Calu3 (cell line): ENCODE measurements around the gene TRAPPC4. TPM values are rescaled to one million over a fixed set of nuclear protein-coding genes. Genes with fewer than 3 reads are reported as not detected.

Experiments
- BruUV-seq: library from RNA; stranded (reverse); fragments of 400-500 nt; replicated peaks from 2 replicates; lab custom pipeline; 2021; lab: Mats Ljungman, UMichigan
- CTCF ChIA-PET: fragments of 300-600 bp; sonication (Branson Sonifier 250); formaldehyde crosslinking; loops from one replicate; lab custom pipeline; 2022; ENCODE audit warnings: antibody characterized with exemption; lab: Charles Lee
- DNase-seq: peaks from one replicate; pipeline ENCODE4 v3.0.0; 2022
- H3K27ac Mint-ChIP-seq: one replicate; pipeline ENCODE4 v1.8.0; 2022; ENCODE audit warnings: mixed read lengths; ENCODE audit not compliant: unreplicated experiment
- H3K27me3 Mint-ChIP-seq: one replicate; pipeline ENCODE4 v1.8.0; 2022; ENCODE audit warnings: mixed read lengths; ENCODE audit not compliant: unreplicated experiment
- H3K36me3 Mint-ChIP-seq: one replicate; pipeline ENCODE4 v1.8.0; 2022; ENCODE audit warnings: mild to moderate bottlenecking, moderate library complexity, mixed read lengths; ENCODE audit not compliant: insufficient read depth, unreplicated experiment
- H3K4me1 Mint-ChIP-seq: one replicate; pipeline ENCODE4 v1.8.0; 2022; ENCODE audit warnings: mild to moderate bottlenecking, low read depth, mixed read lengths; ENCODE audit not compliant: unreplicated experiment
- H3K4me3 Mint-ChIP-seq: one replicate; pipeline ENCODE4 v1.8.0; 2022; ENCODE audit warnings: mild to moderate bottlenecking, low read depth, moderate library complexity, mixed read lengths; ENCODE audit not compliant: unreplicated experiment
- H3K9me3 Mint-ChIP-seq: one replicate; pipeline ENCODE4 v1.8.0; 2022; ENCODE audit warnings: low read depth, mixed read lengths; ENCODE audit not compliant: unreplicated experiment
- CTCF ChIP-seq: fragments of 200-600 bp; IDR thresholded peaks from one replicate; pipeline ENCODE4 v1.8.0; 2022; ENCODE audit warnings: antibody characterized with exemption; ENCODE audit not compliant: unreplicated experiment
- intact Hi-C: fragments of 100-400 bp; cut with micrococcal nuclease; formaldehyde crosslinking; loops from one replicate; pipeline ENCODE4 v1.10.0; 2022; ENCODE audit not compliant: unreplicated experiment
- microRNA-seq: library from miRNA; unstranded; fragments of <30 nt; microRNA quantifications from one replicate; pipeline ENCODE4 v1.2.0, GENCODE V29; 2022
- total RNA-seq: library from RNA; stranded (reverse); gene quantifications from 2 replicates; pipeline ENCODE4 v1.2.3, GENCODE V29; 2022

Gene TRAPPC4
- total RNA-seq, 1 experiment from 2014 or later, result 42.0 TPM

GRCh38 chr11:119067371-119068222 lies 49.0 kb downstream of the TRAPPC4 start, which contains the start of gene VPS11:
TSS of gene VPS11 (plus strand) at chr11:119067818. CDS start at chr11:119067824, 6 bp downstream.
- Mint-ChIP-seq H3K4me1 (no peaks in the 10 kb centered on the region), H3K27ac (peak within 1 kb of the TSS; percentile 70)
- no TSS peak for BruUV-seq

More at GRCh38 chr11:119067371-119068222, 49.0 kb downstream of the TRAPPC4 start, which contains the start of gene VPS11:
- intact Hi-C loops, result no loop called here
- Mint-ChIP-seq H3K27me3 (no peaks in the 10 kb centered on the region), H3K36me3 (peaks cover 23% of the 10 kb centered on the region), H3K9me3 (no peaks in the 10 kb centered on the region), H3K4me3 (peak within 1 kb of the TSS; percentile 81)
- DNase-seq, result peak; percentile 94
- TF ChIP-seq CTCF, result no peak
- CTCF ChIA-PET, result interaction anchor here (0.6 to 1.0 kb wide), 7 partner anchors 28 to 272 kb away, joined by 3 to 5 read pairs (median 4); partner anchors contain the start of genes CBL, DPAGT1 and NHERF4

Small RNA genes within 50 kb of the gene (microRNA-seq; reads per million reads assigned to microRNA genes)
- gene MIR3656, result not detected

Other genes starting within 250 kb of the TRAPPC4 start
- 82.4 and 84.3 TPM in 2 replicates for gene DDX6, start 227.6 kb upstream of the TRAPPC4 start, total RNA-seq
- not detected in 2 replicates for gene CXCR5, start 134.9 kb upstream of the TRAPPC4 start, total RNA-seq
- 57.9 and 68.4 TPM in 2 replicates for gene BCL9L, start 92.8 kb upstream of the TRAPPC4 start, total RNA-seq
- gene UPK2, start 62.5 kb upstream of the TRAPPC4 start, total RNA-seq, result 3.5 and 5.2 TPM in 2 replicates
- not detected in 2 replicates for gene FOXR1, start 47.0 kb upstream of the TRAPPC4 start, total RNA-seq
- gene CENATAC, start 20.6 kb upstream of the TRAPPC4 start, total RNA-seq, result 43.0 and 46.9 TPM in 2 replicates
- 471 and 510 TPM in 2 replicates for gene RPS25, start 423 bp upstream of the TRAPPC4 start, total RNA-seq
- 21.2 and 24.6 TPM in 2 replicates for gene SLC37A4, start 12.1 kb downstream of the TRAPPC4 start, total RNA-seq
- gene HYOU1, start 38.4 kb downstream of the TRAPPC4 start, total RNA-seq, result 180 and 181 TPM in 2 replicates
- 15.1 and 15.8 TPM in 2 replicates for gene VPS11, start 49.1 kb downstream of the TRAPPC4 start, total RNA-seq
- gene HMBS, start 66.1 kb downstream of the TRAPPC4 start, total RNA-seq, result 35.2 and 39.6 TPM in 2 replicates
- 46.7 and 47.6 TPM in 2 replicates for gene DPAGT1, start 83.1 kb downstream of the TRAPPC4 start, total RNA-seq
- 7.8 and 9.5 TPM in 2 replicates for gene C2CD2L, start 88.6 kb downstream of the TRAPPC4 start, total RNA-seq
- 21.8 and 22.6 TPM in 2 replicates for gene HINFP, start 102.8 kb downstream of the TRAPPC4 start, total RNA-seq
- gene ABCG4, start 130.3 kb downstream of the TRAPPC4 start, total RNA-seq, result not detected in 2 replicates
- 5.5 and 6.7 TPM in 2 replicates for gene NLRX1, start 150.0 kb downstream of the TRAPPC4 start, total RNA-seq
- gene NHERF4, start 166.7 kb downstream of the TRAPPC4 start, total RNA-seq, result 0.15 TPM in 1 of 2 replicates, not detected in the other
- gene CBL, start 187.6 kb downstream of the TRAPPC4 start, total RNA-seq, result 14.2 and 15.9 TPM in 2 replicates